Subcutaneous adipose tissue (tissue), 4 donors: Measurements from ENCODE around the gene PRPH2. TPM values are rescaled to one million over a fixed set of nuclear protein-coding genes. Genes with fewer than 3 reads are reported as not detected.

Experiments
- CTCF ChIP-seq: fragments of 450-650 bp; IDR thresholded peaks from one replicate; pipeline ENCODE4 v1.5.1; 2016; ENCODE audit warnings: low read depth, mild to moderate bottlenecking, control low read depth, antibody characterized with exemption, moderate library complexity
- total RNA-seq, 4 donors: library from RNA; depleted of rRNA; stranded (reverse); fragments of >200 nt; gene quantifications; one replicate each; pipeline ENCODE4 v1.1.0, GENCODE V29; 2016

The PRPH2 gene
- total RNA-seq, 4 donors from 2014 or later: 0.16 to 0.57 (median 0.39) TPM

GRCh38 chr6:42735976-42736375 lies 13.6 kb upstream of the PRPH2 start:
- TF ChIP-seq CTCF: no peak

- no peak for TF ChIP-seq CTCF
Observed at GRCh38 chr6:42729731-42730130, 7.3 kb upstream of the PRPH2 start.

GRCh38 chr6:42727627-42728026 lies 5.2 kb upstream of the PRPH2 start:
- no peak for TF ChIP-seq CTCF

GRCh38 chr6:42727087-42727611 lies 4.8 kb upstream of the PRPH2 start:
- TF ChIP-seq CTCF: no peak

GRCh38 chr6:42726485-42727086 lies 4.2 kb upstream of the PRPH2 start:
- TF ChIP-seq CTCF: no peak

- TF ChIP-seq CTCF: no peak
Observed at GRCh38 chr6:42726026-42726425, 3.6 kb upstream of the PRPH2 start.

GRCh38 chr6:42724825-42725224 lies 2.4 kb upstream of the PRPH2 start:
- no peak for TF ChIP-seq CTCF
